Activated T-helper 9 cell treated with anti-CD3 and anti-CD28 coated beads, Interleukin-2, amount 50 U/mL, for 16 hours (primary cell): ENCODE data around the gene ALOX5AP.

ENCODE experiments used
- DNase-seq: peaks from one replicate; pipeline ENCODE4 v3.0.0-alpha.2; 2020; ENCODE audit warnings: low read depth

Gene ALOX5AP

DNA sequence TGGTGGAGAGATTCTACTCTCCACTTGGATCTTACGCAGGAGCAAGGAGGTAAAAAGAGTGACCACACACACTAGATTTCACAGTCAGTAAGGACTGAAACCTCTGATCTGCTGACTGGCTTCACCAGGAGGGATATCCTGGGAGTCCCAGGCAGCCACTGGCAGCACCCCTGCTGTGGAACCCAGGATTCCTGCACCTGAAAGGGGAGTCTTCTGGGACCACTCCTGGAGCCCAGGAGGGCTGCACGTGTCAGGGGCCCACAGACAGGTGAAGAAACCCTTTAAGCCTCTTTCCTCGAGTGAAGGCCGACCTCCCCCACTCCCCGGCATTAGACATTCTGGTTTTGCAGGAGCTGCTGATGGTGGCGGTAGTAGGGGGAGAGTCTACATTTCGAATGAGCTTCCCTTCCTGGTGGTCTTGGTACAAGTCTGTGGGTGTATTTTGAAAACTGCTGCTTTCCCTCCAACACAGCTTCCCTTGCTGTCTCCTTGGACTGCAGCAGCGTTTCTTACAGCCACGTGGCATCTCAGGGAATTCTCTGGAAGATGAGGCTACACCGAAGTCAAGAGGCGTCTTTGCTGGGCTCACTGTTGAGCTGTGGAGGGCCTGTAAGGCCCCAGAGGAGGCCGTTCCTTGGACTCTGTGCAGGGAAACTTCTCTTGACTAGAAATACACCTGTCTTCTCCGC is 62.6 kb downstream of the ALOX5AP start:
- no peak for DNase-seq

DNA sequence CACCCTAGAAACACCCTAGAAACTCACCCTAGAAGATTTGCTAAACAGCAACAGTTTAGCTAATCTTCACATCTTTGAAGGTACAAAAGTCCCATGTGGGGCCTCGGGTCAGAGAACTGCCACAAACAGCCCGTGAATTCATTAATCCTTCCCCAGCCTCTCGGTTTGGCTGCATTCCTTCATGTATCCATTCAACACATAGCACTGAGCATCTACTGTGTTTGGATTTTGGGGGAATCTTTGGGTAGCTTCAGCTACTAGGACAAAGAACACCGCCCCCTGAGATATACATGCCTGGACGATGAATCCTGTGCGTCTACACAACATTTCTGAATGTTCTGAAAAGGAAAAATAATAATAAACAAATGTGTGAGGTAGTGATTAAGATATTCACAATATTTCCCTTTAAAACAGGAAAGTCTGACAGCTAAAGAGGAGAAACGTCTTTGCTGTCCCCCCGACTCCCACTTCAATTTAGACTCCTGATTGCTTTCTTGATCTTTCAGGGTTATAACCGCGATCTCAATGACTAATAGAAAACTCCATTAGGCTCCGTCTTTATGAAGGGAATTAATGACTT is 63.5 kb downstream of the ALOX5AP start:
- no peak for DNase-seq

DNA sequence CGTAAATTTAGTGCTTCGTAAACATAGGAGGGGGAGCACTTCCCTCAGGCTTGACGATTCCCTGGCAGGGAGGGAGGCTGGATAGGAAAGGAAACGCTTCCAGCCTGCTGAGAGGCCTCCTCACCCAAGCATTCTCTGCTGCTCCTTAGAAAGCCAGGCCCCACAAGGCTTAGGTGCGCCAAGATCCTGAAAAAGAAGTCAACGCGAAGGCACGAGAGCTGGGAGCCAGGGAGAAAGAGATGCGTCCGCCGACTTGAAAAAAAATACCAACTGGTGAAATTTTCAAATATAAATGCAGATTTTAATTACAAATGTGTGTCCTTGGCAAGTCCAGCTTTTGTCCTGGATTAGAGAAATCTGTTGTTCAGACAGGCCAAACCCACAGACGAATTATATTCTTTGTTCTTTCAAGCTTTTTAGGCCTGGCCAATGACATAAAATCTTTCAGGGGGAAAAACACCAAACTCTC is 64.0 kb downstream of the ALOX5AP start:
- DNase-seq: no peak

DNA sequence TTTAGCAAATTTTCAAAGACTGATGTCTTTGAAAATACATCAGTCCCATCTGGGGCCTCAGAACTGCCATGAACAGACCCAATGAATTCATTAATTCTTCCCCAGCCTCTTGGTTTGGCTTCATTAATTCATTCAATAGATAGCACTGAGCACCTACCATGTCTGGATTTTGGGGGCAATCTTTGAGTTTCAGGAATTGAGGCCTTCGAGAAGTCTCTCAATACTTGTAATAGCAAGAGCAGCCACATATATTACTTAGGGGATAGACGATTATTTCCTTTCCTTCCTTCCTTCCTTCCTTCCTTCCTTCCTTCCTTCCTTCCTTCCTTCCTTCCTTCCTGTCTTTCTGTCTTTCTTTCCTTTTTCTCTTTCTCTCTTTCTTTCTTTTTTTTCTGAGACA is 64.8 kb downstream of the ALOX5AP start:
- DNase-seq: no peak

DNA sequence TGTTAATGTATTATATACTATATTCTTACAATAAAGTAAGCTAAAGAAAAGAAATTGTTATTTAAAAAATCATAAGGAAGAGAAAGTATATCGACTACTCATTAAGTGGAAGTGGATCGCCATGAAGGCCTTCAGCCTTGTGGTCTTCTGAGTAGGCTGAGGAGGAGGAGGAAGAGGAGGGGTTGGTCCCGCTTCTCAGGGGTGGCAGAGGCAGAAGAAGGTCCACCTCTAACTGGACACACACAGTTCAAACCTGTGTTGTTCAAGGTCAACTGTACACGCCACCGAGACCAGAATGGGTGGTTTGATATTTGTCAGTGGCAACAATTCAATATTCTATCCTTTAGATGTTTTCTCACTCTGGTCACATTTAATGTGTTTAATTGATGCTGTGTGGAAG is 67.2 kb downstream of the ALOX5AP start:
- DNase-seq: no peak

DNA sequence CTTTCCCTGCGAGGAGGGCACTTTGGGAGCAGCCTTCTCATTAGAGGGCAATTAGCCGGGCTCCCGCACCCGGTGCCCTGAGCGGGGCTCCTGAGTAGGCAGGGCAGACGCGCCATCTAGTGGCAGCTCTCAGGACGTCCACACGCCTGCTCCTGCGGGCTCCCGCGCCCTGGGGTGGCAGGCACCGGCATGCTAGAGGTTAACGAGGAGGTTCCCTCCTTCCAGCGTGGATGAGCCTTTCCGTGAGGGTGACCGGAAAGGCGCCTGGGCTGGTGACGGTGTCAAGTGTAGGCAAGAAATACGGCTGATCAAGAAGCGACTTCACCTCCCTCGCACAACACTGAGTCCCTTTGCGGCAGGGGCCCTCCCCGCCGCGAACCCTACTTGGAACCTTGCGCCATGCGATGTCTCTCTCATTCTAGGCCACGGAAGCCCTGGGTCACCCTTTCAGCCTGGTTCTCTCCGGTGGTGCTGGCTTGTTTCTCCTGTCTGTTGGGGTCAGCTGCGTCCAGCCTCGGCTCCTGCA is 67.7 kb downstream of the ALOX5AP start:
- peak; percentile 71 for DNase-seq

DNA sequence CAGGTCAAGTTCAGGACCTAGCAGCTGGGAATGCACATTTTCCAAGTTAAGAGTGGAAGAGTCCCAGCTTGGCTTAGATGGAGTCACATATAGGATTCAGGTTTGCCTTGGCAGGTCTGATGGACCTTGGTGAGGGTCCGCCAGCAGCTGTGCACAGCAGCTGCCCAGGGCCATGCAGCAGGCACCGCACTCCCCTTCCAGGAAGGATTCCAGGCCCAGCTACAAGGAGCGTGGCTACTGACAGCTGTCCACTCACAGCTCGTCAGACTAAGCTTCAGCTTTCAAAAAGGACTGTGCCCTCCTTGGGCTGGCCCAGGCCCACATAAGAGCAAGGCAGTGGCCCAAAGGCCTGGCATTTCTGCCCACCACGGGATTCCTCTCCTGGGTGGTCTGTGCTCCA is 68.4 kb downstream of the ALOX5AP start:
- DNase-seq: no peak

DNA sequence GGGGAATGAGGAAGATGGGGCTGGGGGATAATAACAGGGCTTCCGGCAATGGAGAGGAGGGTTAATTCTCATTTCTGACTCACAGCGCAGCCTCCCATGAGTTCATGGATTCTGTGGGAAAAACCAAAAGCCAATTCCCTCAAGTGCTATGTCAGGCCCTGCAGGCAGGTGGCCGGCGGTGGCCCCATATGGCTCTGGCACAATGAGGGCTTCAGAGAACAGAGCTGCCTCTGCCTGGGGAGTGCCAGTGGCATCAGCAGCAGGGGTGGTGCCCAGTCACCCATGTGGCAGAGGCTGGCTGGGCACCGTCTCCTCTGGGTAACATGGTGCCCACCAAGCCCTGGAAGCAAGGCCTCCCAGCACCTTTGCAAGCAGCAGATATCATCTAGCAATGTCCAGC is 69.1 kb downstream of the ALOX5AP start:
- DNase-seq: no peak

DNA sequence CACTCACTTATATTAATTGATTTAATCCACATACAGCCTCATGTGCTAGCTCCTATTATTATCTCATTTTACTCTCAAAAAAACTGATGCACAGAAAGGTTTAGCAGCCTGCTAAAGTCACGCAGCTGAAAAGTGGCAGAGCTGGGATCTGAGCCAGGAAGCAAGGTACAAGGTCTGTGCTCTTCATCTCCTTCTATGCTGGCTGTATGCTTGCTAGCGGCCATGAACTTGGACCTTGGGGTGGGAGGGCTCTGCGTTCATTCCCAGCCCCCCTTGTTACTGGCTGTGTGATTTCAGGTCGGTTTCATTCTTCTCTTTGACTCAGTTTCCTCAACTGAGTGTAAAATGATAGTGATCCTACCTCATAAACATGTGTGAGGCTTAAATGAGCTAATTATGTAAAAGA is 69.8 kb downstream of the ALOX5AP start:
- no peak for DNase-seq

DNA sequence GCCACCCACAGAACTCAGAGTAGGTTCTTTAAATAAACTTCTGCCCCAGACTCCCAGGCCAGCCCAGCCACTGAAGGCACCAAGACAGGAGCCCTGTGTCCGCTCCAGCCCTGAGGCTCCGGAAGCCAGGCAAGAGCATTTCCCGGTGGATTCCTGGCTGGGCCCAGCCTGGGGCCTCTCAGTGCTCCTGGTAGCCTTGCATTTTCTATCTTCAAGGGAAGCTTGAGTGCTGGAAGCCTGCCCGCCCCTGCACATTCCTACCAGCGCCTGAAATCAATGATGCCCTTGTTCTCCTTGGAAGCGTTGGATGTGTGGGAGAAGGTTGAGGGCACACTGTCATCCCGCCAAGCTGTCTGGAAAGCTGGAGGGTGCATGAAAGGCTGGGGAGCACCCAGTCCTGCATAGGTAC is 70.3 kb downstream of the ALOX5AP start:
- no peak for DNase-seq

DNA sequence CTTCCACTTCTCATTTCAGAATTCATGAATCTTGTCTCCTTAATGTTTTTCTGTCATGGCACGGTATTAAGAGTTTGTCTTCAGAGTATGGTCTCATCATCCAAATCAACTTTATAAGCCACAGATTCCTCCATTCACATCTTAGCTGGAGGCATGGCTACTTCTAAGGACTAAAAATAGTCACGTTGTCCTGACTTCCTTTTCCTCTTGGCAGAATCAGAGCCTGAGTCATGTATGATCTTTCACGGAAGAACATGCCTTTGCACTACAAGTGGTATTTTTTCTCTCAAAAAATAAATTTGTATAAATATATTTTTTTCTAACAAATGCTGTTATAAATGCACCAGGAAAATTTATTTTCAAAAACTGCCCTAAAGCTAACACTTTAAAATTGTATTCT is 71.4 kb downstream of the ALOX5AP start:
- no peak for DNase-seq

DNA sequence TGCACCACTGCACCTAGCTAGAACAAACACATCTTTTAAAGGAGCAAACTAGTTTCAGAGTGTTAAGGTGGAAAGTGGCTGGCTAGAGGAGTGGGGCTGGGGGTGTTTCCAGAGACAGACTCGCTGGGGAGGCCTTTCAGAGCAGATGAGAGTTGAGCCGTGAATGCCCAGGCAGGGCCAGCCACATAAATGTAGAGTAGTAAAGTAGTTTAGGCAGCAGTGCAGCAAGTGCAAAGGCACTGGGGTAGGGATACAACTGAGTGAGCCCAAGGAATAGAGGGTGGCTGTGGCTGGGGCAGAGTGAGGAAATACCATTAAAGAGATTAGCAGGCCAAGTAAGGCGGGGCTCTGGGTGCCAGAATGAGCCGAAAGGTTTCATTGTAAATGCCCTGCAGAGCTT is 72.0 kb downstream of the ALOX5AP start:
- no peak for DNase-seq

DNA sequence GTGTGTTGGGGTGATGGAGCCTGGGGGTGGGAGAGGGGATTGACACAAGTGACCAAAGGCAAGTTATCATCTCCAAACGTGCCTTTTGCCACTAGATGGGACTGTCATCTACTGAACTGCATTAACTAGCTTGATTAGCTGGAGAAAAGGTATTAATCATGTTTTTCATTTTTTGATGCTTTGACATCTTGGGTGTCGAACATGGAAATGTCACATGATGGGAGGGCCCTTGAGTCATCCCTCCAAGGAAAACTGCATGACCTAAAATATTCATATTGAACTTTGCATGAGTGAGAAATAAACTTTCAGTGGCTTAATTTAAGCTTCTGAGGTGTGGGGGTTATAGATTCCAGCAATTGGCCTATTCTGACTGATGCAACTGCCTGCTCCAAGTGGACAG is 73.3 kb downstream of the ALOX5AP start:
- no peak for DNase-seq

DNA sequence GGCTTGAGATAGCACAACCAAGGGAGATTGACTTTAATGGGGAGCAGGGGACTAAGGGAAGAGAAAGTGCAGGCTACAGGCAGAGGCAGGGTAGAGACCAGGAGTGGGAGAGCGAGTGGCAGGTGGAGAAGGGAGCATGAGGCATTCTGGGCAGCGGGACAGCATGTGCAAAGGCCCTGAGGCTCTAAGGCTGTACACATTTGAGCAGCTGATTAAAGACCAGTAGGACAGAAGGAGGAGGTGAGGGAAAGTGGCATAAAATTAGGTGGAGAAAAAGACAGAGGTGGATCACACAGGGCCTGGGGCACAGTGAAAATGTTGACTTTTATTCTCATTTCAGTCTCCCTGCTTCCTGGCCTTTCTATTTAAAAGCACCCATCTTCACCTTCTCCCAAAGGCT is 74.4 kb downstream of the ALOX5AP start:
- DNase-seq: no peak

DNA sequence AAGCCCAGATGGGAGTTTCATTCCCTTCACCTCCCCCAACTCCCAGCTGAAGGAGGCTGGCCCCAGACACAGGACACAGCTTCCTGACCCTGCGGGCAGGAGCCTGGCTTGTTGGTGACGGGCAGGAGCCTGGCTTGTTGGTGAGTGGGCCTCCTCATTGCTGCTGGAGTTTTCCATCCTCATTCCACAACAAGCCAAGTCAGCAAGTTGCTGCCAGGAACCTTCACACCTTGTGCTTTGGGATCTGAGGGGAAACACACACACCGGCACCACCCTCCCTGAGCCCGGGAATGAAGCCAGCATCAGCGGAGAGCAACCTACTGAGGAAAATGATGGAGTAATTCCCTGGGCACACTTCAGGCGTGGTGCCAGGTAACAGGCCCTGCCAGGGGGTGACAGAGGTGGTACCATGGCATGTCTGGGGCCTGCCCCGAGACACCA is 74.9 kb downstream of the ALOX5AP start:
- DNase-seq: no peak

DNA sequence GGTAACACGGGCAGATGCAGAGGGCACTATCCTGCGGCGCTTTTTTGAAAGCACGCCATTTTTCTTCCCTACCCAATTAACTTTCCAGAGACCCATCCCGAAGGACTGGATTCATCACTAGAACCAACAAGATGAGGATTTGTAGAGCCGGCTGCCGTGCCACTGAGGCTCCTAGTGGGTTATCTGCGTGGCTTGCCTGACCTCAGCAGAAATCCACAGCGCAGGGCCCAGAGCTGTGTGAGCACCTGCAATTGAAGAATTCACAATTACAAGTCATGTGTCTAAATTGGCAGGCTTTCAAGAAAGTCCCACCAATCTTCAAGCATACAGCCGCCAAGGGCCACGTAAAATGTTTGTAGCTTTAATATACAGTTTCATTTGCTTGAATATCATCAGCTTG is 75.5 kb downstream of the ALOX5AP start:
- no peak for DNase-seq
